HG02678 (cell line): ENCODE data around the gene PRKCH.

Experiments
- ATAC-seq: cut with Tn5 transposase; IDR thresholded peaks from one replicate; pipeline ENCODE4 v1.9.1; 2021; ENCODE audit warnings: mild to moderate bottlenecking, moderate library complexity; ENCODE audit not compliant: unreplicated experiment

Gene PRKCH

GRCh38 chr14:61561657-61562276 is 240.4 kb downstream of the PRKCH start:
- no peak for ATAC-seq

- ATAC-seq = no peak
Observed at GRCh38 chr14:61562321-61563161, 241.2 kb downstream of the PRKCH start.

- ATAC-seq = no peak
Observed at GRCh38 chr14:61563162-61563511, 241.8 kb downstream of the PRKCH start.

GRCh38 chr14:61563880-61564617 is 242.7 kb downstream of the PRKCH start:
- ATAC-seq = no peak

GRCh38 chr14:61564618-61565091 is 243.3 kb downstream of the PRKCH start:
- no peak for ATAC-seq

- ATAC-seq = no peak
Observed at GRCh38 chr14:61565181-61565580, 243.8 kb downstream of the PRKCH start.

GRCh38 chr14:61565836-61566536 is 244.6 kb downstream of the PRKCH start:
- ATAC-seq = no peak

GRCh38 chr14:61566537-61567225 is 245.3 kb downstream of the PRKCH start:
- no peak for ATAC-seq

GRCh38 chr14:61567838-61568571 is 246.6 kb downstream of the PRKCH start:
- peak; percentile 10 for ATAC-seq

- ATAC-seq = peak; percentile 87
Observed at GRCh38 chr14:61568572-61569011, 247.2 kb downstream of the PRKCH start.

- no peak for ATAC-seq
Observed at GRCh38 chr14:61569308-61569707, 247.9 kb downstream of the PRKCH start.

- ATAC-seq = no peak
Observed at GRCh38 chr14:61569812-61570548, 248.6 kb downstream of the PRKCH start.

- no peak for ATAC-seq
Observed at GRCh38 chr14:61570549-61571290, 249.3 kb downstream of the PRKCH start.

GRCh38 chr14:61571917-61572316 is 250.5 kb downstream of the PRKCH start:
- ATAC-seq = no peak

- no peak for ATAC-seq
Observed at GRCh38 chr14:61573321-61573720, 251.9 kb downstream of the PRKCH start.

GRCh38 chr14:61573748-61574513 is 252.6 kb downstream of the PRKCH start:
- no peak for ATAC-seq

GRCh38 chr14:61574514-61574807 is 253.1 kb downstream of the PRKCH start:
- ATAC-seq = no peak

GRCh38 chr14:61575126-61575525 is 253.7 kb downstream of the PRKCH start:
- ATAC-seq = no peak
